ENCODE data around the gene JAZF1.
"Not testable (repeated sequence)": the region's sequence is repeated elsewhere in the genome, so short reads cannot be mapped to it uniquely, and the experiment has no call there.

The JAZF1 gene

GRCh38 chr7:27940341-27940740, 240.3 kb downstream of the JAZF1 start:
- DNase-seq (ENCODE audit: low read depth), result no peak

GRCh38 chr7:27939893-27940292, 240.7 kb downstream of the JAZF1 start:
- DNase-seq (ENCODE audit: low read depth), result no peak

GRCh38 chr7:27936768-27937102, 243.9 kb downstream of the JAZF1 start:
- DNase-seq (ENCODE audit: low read depth), result no peak

- no peak for DNase-seq (ENCODE audit: low read depth)
Measured at GRCh38 chr7:27936047-27936767, 244.4 kb downstream of the JAZF1 start.

GRCh38 chr7:27933671-27934565, 246.7 kb downstream of the JAZF1 start:
- DNase-seq (ENCODE audit: low read depth), result no peak

- no peak for DNase-seq (ENCODE audit: low read depth)
Measured at GRCh38 chr7:27930910-27931476, 249.6 kb downstream of the JAZF1 start.

GRCh38 chr7:27929127-27929526, 251.5 kb downstream of the JAZF1 start:
- DNase-seq (ENCODE audit: low read depth), result no peak

GRCh38 chr7:27928001-27928400, 252.6 kb downstream of the JAZF1 start:
- no peak for DNase-seq (ENCODE audit: low read depth)

- no peak for DNase-seq (ENCODE audit: low read depth)
Measured at GRCh38 chr7:27925573-27926201, 254.9 kb downstream of the JAZF1 start.

- DNase-seq (ENCODE audit: low read depth), result no peak
Measured at GRCh38 chr7:27923642-27923980, 257.0 kb downstream of the JAZF1 start.

- DNase-seq (ENCODE audit: low read depth), result no peak
Measured at GRCh38 chr7:27922907-27923641, 257.5 kb downstream of the JAZF1 start.

GRCh38 chr7:27922389-27922788, 258.2 kb downstream of the JAZF1 start:
- not testable (repeated sequence) for DNase-seq (ENCODE audit: low read depth)

- no peak for DNase-seq (ENCODE audit: low read depth)
Measured at GRCh38 chr7:27921081-27921836, 259.3 kb downstream of the JAZF1 start.

- no peak for DNase-seq (ENCODE audit: low read depth)
Measured at GRCh38 chr7:27920281-27920946, 260.2 kb downstream of the JAZF1 start.

- no peak for DNase-seq (ENCODE audit: low read depth)
Measured at GRCh38 chr7:27918503-27918902, 262.1 kb downstream of the JAZF1 start.

- no peak for DNase-seq (ENCODE audit: low read depth)
Measured at GRCh38 chr7:27917774-27918314, 262.8 kb downstream of the JAZF1 start.

GRCh38 chr7:27917119-27917518, 263.5 kb downstream of the JAZF1 start:
- no peak for DNase-seq (ENCODE audit: low read depth)

GRCh38 chr7:27916372-27916771, 264.2 kb downstream of the JAZF1 start:
- DNase-seq (ENCODE audit: low read depth), result no peak

GRCh38 chr7:27914409-27914808, 266.2 kb downstream of the JAZF1 start:
- no peak for DNase-seq (ENCODE audit: low read depth)

- no peak for DNase-seq (ENCODE audit: low read depth)
Measured at GRCh38 chr7:27912751-27913150, 267.8 kb downstream of the JAZF1 start.
